IPS-NIHi7 (cell line): ENCODE results near the gene SLC16A2.
"Not testable (repeated sequence)": the region's sequence is repeated elsewhere in the genome, so short reads cannot be mapped to it uniquely, and the experiment has no call there.

Experiments used
- DNase-seq: peaks from one replicate; pipeline ENCODE4 v3.0.0; 2012; ENCODE audit warnings: mixed read lengths; ENCODE audit errors: extremely low spot score

SLC16A2 gene

GRCh38 chrX:74446876-74447275 is 25.6 kb downstream of the SLC16A2 start:
- no peak for DNase-seq

DNA sequence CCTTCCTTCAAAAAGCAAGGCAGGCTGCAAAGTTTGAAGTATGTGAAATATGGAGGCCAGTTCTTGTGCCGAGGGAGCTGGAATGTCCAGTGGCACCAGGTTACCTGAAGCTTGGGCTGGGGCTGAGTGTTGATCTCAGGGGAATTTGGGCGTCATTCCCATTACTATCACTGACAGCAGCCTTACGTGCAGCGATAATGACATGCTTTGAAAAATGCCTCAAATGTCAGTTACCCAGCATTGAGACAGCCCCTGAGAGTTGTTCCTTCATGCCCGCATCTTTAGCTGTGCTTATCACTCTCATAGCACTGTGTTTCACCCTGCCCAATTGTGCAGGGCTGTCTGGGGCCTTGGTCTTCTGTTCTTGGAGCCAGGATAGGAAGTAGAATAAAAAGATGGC is 27.4 kb downstream of the SLC16A2 start:
- DNase-seq = no peak

GRCh38 chrX:74449322-74449936 is 28.1 kb downstream of the SLC16A2 start:
- DNase-seq = no peak

GRCh38 chrX:74449937-74450330 is 28.6 kb downstream of the SLC16A2 start:
- DNase-seq = no peak

- no peak for DNase-seq
Observed at GRCh38 chrX:74450803-74451449, 29.6 kb downstream of the SLC16A2 start.

- no peak for DNase-seq
Observed at GRCh38 chrX:74451450-74452198, 30.3 kb downstream of the SLC16A2 start.

DNA sequence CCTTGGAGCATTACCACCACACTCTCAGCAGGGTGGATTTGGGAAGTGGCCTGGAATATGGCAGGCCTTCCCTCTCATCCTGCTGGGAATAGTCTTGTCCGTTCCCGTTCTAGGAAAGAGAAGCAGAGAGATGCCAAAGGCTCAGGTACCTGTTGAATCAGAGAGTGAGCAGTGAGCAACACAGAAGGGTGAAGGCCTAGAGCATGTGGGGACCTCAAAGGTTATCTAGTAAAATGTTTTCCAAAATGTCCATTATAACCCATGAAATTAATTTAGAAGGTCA is 30.8 kb downstream of the SLC16A2 start:
- DNase-seq = no peak

DNA sequence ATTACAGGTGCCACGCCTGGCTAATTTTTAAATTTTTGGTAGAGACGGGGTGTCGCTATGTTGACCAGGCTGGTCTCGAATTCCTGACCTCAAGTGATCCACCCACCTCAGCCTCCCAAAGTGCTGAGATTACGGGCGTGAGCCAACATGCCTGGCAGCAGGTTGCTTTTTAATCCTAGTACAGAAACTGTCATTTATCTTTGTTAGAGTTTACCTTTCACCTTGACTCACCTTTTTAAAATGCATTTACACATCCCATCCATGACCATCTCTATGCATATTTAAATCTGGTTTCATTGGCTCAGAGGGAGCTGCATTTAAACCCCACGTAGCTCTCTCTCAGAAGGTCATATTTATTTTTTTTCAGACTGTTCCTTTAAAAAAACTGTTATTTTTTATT is 31.9 kb downstream of the SLC16A2 start:
- no peak for DNase-seq

- DNase-seq = not testable (repeated sequence)
Observed at GRCh38 chrX:74454233-74454632, 32.9 kb downstream of the SLC16A2 start.

DNA sequence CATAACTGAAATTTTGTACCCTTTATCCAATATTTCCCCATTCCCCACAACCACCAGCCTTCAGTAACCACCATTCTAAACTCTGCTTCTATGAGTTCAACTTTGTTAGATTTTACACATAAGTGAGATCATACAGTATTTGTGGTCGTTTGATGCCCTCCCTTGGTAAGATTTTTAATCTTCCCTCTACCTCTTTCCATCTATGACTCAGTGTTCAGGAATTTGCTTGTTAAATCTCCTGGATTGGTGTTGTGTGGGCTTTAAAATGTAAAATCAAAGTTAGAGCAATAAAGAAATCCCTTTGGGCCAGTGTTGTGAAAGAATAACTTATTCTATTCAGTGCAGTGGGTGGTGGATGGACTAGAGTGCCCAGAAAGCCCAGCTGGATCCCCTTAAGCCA is 37.4 kb downstream of the SLC16A2 start:
- DNase-seq = no peak

GRCh38 chrX:74461384-74461783 is 40.1 kb downstream of the SLC16A2 start:
- DNase-seq = no peak

GRCh38 chrX:74464722-74465121 is 43.4 kb downstream of the SLC16A2 start:
- DNase-seq = no peak

DNA sequence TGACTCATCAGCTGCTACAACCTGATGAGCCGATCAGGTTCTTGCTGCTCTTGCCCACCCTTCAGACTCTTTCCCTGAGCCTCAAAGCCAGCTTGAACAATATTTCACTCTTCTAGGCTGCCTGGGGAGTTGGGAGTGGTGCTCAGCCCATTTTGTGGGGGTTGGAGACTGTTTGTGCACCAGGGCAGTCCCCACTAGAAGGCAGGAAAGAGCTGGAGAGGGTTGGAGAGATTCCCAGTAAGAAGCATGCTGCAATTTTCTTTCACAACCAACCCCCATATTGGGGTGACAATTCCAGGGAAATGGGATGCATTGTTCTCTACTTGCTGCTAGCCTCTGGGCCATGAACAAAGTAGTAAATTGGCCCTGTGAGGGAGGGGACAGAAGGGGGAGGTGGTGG is 44.1 kb downstream of the SLC16A2 start:
- no peak for DNase-seq

- no peak for DNase-seq
Observed at GRCh38 chrX:74467656-74468055, 46.4 kb downstream of the SLC16A2 start.

- DNase-seq = not testable (repeated sequence)
Observed at GRCh38 chrX:74473116-74473515, 51.8 kb downstream of the SLC16A2 start.

DNA sequence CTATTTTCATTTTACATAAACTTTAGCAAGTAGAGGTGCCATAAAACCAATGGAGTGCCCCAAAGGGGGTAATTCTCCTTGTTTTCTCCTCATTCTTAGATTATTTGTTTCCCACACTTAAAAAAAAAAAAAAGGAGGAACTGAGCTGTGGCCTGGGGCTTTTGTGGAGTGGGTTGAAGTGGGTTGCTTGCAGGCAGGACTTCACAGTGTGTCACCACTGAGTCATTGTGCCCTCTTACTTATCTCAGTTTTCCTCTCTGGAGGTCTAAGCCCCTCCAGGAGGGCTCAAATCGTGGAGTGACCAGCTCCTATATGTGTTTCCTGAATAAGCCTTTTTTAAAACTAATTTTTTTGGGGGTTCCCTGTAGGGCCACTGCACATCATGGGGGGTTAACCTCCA is 69.0 kb downstream of the SLC16A2 start:
- DNase-seq = no peak

- DNase-seq = peak; percentile 45
Observed at GRCh38 chrX:74492720-74493201, 71.5 kb downstream of the SLC16A2 start.

DNA sequence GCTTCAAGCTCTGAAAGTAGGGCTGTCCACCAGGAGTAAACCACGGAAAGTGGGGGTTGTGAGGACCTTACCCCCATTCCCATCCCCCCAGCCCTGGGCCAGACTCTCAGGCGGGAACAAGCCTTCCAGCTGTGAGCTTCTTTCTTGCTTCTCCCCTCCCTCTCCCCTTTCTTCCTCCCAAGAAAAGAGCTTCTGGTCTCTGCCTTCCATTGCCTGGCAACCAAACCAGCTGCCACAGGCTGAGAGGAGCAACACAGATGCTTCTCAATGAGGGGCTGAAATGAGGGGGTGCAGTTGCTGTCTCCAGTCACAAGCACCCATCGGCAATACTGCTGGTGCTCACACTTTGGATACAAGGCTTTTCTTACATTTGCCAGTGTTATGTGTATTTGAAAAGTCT is 72.5 kb downstream of the SLC16A2 start:
- DNase-seq = no peak

DNA sequence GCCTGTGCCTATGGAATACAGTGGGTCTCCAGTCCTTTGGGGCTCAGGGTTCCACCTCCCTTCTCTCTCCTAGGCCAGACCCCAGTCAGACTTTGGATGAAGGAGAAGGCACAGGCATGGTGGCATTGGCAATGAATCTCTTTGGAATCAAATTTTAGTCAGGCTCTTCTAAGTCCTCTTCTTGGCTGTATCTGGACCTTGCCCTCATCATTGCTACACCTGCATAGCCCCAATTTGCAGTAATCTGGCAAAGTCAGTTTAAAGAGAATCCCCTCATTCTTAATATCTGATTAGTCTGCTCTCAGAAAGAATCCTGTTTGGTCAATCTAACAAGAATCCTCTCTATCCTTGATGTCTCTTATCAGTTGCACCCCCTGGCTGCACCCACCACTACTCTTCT is 77.6 kb downstream of the SLC16A2 start:
- no peak for DNase-seq

DNA sequence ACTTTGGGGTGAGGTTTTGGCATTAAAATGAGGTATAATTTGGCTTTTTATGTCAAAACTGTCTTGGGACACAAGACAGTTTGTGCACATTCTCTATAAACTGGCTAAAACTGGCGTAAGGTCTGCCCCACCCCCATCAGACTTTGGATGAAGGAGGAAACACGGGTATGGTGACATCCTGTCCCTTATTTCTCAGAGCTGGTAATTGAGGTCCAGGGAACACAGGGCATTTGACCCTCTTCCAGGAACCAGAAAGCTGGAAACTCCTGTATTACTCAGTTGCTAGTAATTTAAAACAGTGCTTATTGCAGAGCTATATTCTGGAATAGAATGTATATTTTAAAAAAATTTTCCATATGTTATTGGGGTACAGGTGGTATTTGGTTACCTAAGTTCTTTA is 78.8 kb downstream of the SLC16A2 start:
- DNase-seq = no peak

GRCh38 chrX:74500555-74500954 is 79.3 kb downstream of the SLC16A2 start:
- DNase-seq = no peak

DNA sequence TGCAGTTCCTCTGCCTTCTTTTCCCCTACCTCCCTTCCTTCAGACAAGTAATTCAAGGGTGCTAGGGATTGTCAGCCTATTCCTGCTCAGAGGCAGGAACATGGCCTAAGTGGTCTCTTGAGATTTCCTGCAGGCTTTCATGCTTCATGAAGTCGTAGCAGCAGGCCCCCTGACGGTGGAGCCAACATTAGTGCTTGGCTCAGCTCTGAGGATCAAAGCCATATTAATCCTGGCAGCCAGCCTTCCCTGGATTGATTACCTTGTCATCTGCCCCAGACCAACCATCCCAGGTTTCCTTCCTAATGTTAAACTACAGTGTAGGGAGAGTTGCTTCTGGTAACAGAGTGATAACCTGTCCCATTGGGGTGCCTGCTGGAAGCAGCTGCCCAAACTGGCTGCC is 84.1 kb downstream of the SLC16A2 start:
- peak; percentile 30 for DNase-seq
